HepG2 (cell line): ENCODE data around the gene TRABD. TPM values are rescaled to one million over a fixed set of nuclear protein-coding genes. Genes with fewer than 3 reads are reported as not detected.

Experiments used
- DNMT1 ChIP-seq: sonication (generic); formaldehyde crosslinking; IDR thresholded peaks from 2 replicates; pipeline ENCODE4 v1.5.1; 2020; ENCODE audit warnings: mild to moderate bottlenecking, missing genetic modification reagents
- HIVEP1 ChIP-seq: sonication (generic); formaldehyde crosslinking; IDR thresholded peaks from 2 replicates; pipeline ENCODE4 v1.4.0; 2020; ENCODE audit warnings: mild to moderate bottlenecking, missing genetic modification reagents
- NFKB2 ChIP-seq: sonication (generic); formaldehyde crosslinking; IDR thresholded peaks from 2 replicates; pipeline ENCODE4 v1.4.0; 2020; ENCODE audit warnings: missing genetic modification reagents, borderline replicate concordance
- RBFOX2 ChIP-seq: fragments of 200-400 bp; formaldehyde crosslinking; IDR thresholded peaks from 2 replicates; pipeline ENCODE4 v1.6.1; 2017; ENCODE audit warnings: low read depth, mild to moderate bottlenecking, low read length
- SP4 ChIP-seq: sonication (generic); formaldehyde crosslinking; IDR thresholded peaks from 2 replicates; pipeline ENCODE4 v1.8.1; 2023; ENCODE audit warnings: mild to moderate bottlenecking, missing genetic modification reagents
- TBX2 ChIP-seq: sonication (generic); formaldehyde crosslinking; IDR thresholded peaks from 2 replicates; pipeline ENCODE4 v1.5.0; 2020; ENCODE audit warnings: missing genetic modification reagents, mild to moderate bottlenecking, borderline replicate concordance
- TFDP1 ChIP-seq: IDR thresholded peaks from 2 replicates; pipeline ENCODE4 v1.6.1; 2016; ENCODE audit warnings: missing compliant biosample characterization, missing genetic modification reagents, borderline replicate concordance
- ZBED4 ChIP-seq: sonication (generic); formaldehyde crosslinking; IDR thresholded peaks from 2 replicates; pipeline ENCODE4 v1.4.0; 2020; ENCODE audit warnings: missing genetic modification reagents, borderline replicate concordance
- ZNF558 ChIP-seq: sonication (generic); formaldehyde crosslinking; IDR thresholded peaks from 2 replicates; pipeline ENCODE4 v1.9.0; 2022; ENCODE audit warnings: mild to moderate bottlenecking, missing genetic modification reagents, borderline replicate concordance
- polyA plus RNA-seq, 8 experiments: library from polyadenylated mRNA; depleted of rRNA in 3 of 8; stranded (reverse) in 7 of 8; unstranded in 1 of 8; fragments of >200 nt; fragmentation: Illumina TruSeq in 4 of 8; extraction: Trizol in 4 of 8; gene quantifications; 2 replicates each; pipeline versions ENCODE4 v1.2.1 to v1.2.3, GENCODE V29; 2011 to 2016; ENCODE audit warnings: low read depth in 4 of 8, missing spikeins in 1 of 8, mixed read lengths in 1 of 8; ENCODE audit not compliant: insufficient read depth in 1 of 8
- total RNA-seq, 5 experiments: library from RNA; depleted of rRNA; stranded (reverse); fragments of >200 nt; fragmentation: Illumina TruSeq; extraction: Trizol; gene quantifications; 2 replicates each; pipeline ENCODE4 v1.2.3, GENCODE V29; 2016; ENCODE audit warnings: low read depth in 1 of 5
- TF ChIP-seq, protein P1 (sequence below): sonication (generic); formaldehyde crosslinking; IDR thresholded peaks from 2 replicates; pipeline ENCODE4 v1.4.0; 2020; ENCODE audit warnings: missing genetic modification reagents
- TF ChIP-seq, protein P2 (sequence below): sonication (generic); formaldehyde crosslinking; IDR thresholded peaks from 2 replicates; pipeline ENCODE4 v1.5.1; 2020; ENCODE audit warnings: mild to moderate bottlenecking, moderate library complexity, missing genetic modification reagents
- TF ChIP-seq, protein P3 (sequence below): sonication (generic); formaldehyde crosslinking; IDR thresholded peaks from 2 replicates; pipeline ENCODE4 v1.4.0; 2020; ENCODE audit warnings: missing genetic modification reagents

TRABD gene
- total and polyA plus RNA-seq, 2 of the 13 experiments (the other 11 are each of a cell fraction or from before 2014, with no cell fraction given) = 21.5 to 28.9 TPM

- TF ChIP-seq ZBED4 (CRISPR knock-in tag) = 0 out of 2 replicates have a peak, but pooled peaks have one; percentile 31
- 0 out of 2 replicates have a peak, but pooled peaks have one; percentile 25 for TF ChIP-seq NFKB2 (CRISPR knock-in tag)
- TF ChIP-seq, protein P1, sequence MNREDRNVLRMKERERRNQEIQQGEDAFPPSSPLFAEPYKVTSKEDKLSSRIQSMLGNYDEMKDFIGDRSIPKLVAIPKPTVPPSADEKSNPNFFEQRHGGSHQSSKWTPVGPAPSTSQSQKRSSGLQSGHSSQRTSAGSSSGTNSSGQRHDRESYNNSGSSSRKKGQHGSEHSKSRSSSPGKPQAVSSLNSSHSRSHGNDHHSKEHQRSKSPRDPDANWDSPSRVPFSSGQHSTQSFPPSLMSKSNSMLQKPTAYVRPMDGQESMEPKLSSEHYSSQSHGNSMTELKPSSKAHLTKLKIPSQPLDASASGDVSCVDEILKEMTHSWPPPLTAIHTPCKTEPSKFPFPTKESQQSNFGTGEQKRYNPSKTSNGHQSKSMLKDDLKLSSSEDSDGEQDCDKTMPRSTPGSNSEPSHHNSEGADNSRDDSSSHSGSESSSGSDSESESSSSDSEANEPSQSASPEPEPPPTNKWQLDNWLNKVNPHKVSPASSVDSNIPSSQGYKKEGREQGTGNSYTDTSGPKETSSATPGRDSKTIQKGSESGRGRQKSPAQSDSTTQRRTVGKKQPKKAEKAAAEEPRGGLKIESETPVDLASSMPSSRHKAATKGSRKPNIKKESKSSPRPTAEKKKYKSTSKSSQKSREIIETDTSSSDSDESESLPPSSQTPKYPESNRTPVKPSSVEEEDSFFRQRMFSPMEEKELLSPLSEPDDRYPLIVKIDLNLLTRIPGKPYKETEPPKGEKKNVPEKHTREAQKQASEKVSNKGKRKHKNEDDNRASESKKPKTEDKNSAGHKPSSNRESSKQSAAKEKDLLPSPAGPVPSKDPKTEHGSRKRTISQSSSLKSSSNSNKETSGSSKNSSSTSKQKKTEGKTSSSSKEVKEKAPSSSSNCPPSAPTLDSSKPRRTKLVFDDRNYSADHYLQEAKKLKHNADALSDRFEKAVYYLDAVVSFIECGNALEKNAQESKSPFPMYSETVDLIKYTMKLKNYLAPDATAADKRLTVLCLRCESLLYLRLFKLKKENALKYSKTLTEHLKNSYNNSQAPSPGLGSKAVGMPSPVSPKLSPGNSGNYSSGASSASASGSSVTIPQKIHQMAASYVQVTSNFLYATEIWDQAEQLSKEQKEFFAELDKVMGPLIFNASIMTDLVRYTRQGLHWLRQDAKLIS (CRISPR knock-in tag) = no peak
- TF ChIP-seq TBX2 (CRISPR knock-in tag) = peak; percentile 38; the same call in 1 of the 2 replicates
- TF ChIP-seq RBFOX2 = 0 out of 2 replicates have a peak, but pooled peaks have one; percentile 22
- TF ChIP-seq SP4 = 0 out of 2 replicates have a peak, but pooled peaks have one; percentile 52
- TF ChIP-seq HIVEP1 (CRISPR knock-in tag) = no peak
- TF ChIP-seq DNMT1 (CRISPR knock-in tag) = peak; percentile 71; the same call in 1 of the 2 replicates
- TF ChIP-seq, protein P2, sequence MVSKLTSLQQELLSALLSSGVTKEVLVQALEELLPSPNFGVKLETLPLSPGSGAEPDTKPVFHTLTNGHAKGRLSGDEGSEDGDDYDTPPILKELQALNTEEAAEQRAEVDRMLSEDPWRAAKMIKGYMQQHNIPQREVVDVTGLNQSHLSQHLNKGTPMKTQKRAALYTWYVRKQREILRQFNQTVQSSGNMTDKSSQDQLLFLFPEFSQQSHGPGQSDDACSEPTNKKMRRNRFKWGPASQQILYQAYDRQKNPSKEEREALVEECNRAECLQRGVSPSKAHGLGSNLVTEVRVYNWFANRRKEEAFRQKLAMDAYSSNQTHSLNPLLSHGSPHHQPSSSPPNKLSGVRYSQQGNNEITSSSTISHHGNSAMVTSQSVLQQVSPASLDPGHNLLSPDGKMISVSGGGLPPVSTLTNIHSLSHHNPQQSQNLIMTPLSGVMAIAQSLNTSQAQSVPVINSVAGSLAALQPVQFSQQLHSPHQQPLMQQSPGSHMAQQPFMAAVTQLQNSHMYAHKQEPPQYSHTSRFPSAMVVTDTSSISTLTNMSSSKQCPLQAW (CRISPR knock-in tag) = peak; percentile 53; the same call in 1 of the 2 replicates
- TF ChIP-seq ZNF558 (CRISPR knock-in tag) = no peak
- TF ChIP-seq, protein P3, sequence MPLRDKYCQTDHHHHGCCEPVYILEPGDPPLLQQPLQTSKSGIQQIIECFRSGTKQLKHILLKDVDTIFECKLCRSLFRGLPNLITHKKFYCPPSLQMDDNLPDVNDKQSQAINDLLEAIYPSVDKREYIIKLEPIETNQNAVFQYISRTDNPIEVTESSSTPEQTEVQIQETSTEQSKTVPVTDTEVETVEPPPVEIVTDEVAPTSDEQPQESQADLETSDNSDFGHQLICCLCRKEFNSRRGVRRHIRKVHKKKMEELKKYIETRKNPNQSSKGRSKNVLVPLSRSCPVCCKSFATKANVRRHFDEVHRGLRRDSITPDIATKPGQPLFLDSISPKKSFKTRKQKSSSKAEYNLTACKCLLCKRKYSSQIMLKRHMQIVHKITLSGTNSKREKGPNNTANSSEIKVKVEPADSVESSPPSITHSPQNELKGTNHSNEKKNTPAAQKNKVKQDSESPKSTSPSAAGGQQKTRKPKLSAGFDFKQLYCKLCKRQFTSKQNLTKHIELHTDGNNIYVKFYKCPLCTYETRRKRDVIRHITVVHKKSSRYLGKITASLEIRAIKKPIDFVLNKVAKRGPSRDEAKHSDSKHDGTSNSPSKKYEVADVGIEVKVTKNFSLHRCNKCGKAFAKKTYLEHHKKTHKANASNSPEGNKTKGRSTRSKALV (CRISPR knock-in tag) = peak; percentile 87; the same call in 1 of the 2 replicates
- TF ChIP-seq TFDP1 (CRISPR knock-in tag) = peak; percentile 25; the same call in 1 of the 2 replicates
Observed at GRCh38 chr22:50151571-50152537, 33.9 kb upstream of the TRABD start (continued).
